MCF 10A (cell line): Measurements from ENCODE around the gene VIT. TPM values are rescaled to one million over a fixed set of nuclear protein-coding genes. Genes with fewer than 3 reads are reported as not detected.

Source experiments
- BruUV-seq: library from RNA; stranded (reverse); fragments of 400-500 nt; replicated peaks from 2 replicates; lab custom pipeline; 2021; lab: Mats Ljungman, UMichigan
- CTCF ChIA-PET: fragments of 300-600 bp; sonication (Branson Sonifier 250); formaldehyde crosslinking; extraction: SDS; loops from one replicate; lab custom pipeline; 2021; ENCODE audit warnings: antibody characterized with exemption, inconsistent platforms; lab: Yijun Ruan, JAX
- POLR2A ChIA-PET: fragments of 300-600, 350-650 bp; sonication (Branson Sonifier 250); formaldehyde crosslinking; extraction: SDS; loops from one replicate; lab custom pipeline; 2020; ENCODE audit warnings: antibody characterized with exemption, inconsistent platforms; lab: Yijun Ruan, JAX
- DNase-seq: peaks from one replicate; pipeline ENCODE4 v3.0.0-alpha.2; 2018; ENCODE audit not compliant: unreplicated experiment
- H3K27ac Mint-ChIP-seq: one replicate; pipeline ENCODE4 v1.8.0; 2022; ENCODE audit warnings: mild to moderate bottlenecking, low read depth, mixed read lengths; ENCODE audit not compliant: unreplicated experiment
- H3K27me3 Mint-ChIP-seq: one replicate; pipeline ENCODE4 v1.8.0; 2022; ENCODE audit warnings: mixed read lengths; ENCODE audit not compliant: insufficient read depth, unreplicated experiment
- H3K36me3 Mint-ChIP-seq: one replicate; pipeline ENCODE4 v1.8.0; 2022; ENCODE audit warnings: mild to moderate bottlenecking, moderate library complexity, mixed read lengths; ENCODE audit not compliant: insufficient read depth, unreplicated experiment
- H3K4me1 Mint-ChIP-seq: one replicate; pipeline ENCODE4 v1.8.0; 2022; ENCODE audit warnings: mixed read lengths; ENCODE audit not compliant: insufficient read depth, unreplicated experiment
- H3K4me3 Mint-ChIP-seq: one replicate; pipeline ENCODE4 v1.8.0; 2022; ENCODE audit warnings: mild to moderate bottlenecking, moderate library complexity, mixed read lengths; ENCODE audit not compliant: unreplicated experiment
- H3K9me3 Mint-ChIP-seq: one replicate; pipeline ENCODE4 v1.8.0; 2022; ENCODE audit warnings: mixed read lengths; ENCODE audit not compliant: unreplicated experiment
- intact Hi-C: fragments of 100-400 bp; cut with micrococcal nuclease; formaldehyde crosslinking; loops from 2 replicates; pipeline ENCODE4 v1.14.1; 2022
- total RNA-seq: library from RNA; stranded (reverse); gene quantifications from 2 replicates; pipeline ENCODE4 v1.2.3, GENCODE V29; 2022
- TF ChIP-seq, protein P1 (sequence below): fragments of 200-600 bp; IDR thresholded peaks from one replicate; pipeline ENCODE4 v1.8.0; 2022; ENCODE audit warnings: antibody characterized with exemption, mild to moderate bottlenecking; ENCODE audit not compliant: unreplicated experiment

The VIT gene
- total RNA-seq, 1 experiment from 2014 or later = not detected

- ChIA-PET POLR2A (no interaction called here), CTCF (interaction anchor here (0.5 to 3.0 kb wide), 5 partner anchors 22 to 361 kb away, joined by 3 to 18 read pairs (median 3); no protein-coding TSS in a partner anchor)
- Mint-ChIP-seq H3K4me3 (no peak overlapping the region), H3K4me1 (no peaks in the 10 kb centered on the region), H3K9me3 (no peaks in the 10 kb centered on the region), H3K27me3 (peaks cover 10% of the 10 kb centered on the region), H3K36me3 (no peaks in the 10 kb centered on the region), H3K27ac (no peak overlapping the region)
- no peak for DNase-seq
- intact Hi-C loops = no loop called here
- no TSS peak for BruUV-seq
- TF ChIP-seq, protein P1, sequence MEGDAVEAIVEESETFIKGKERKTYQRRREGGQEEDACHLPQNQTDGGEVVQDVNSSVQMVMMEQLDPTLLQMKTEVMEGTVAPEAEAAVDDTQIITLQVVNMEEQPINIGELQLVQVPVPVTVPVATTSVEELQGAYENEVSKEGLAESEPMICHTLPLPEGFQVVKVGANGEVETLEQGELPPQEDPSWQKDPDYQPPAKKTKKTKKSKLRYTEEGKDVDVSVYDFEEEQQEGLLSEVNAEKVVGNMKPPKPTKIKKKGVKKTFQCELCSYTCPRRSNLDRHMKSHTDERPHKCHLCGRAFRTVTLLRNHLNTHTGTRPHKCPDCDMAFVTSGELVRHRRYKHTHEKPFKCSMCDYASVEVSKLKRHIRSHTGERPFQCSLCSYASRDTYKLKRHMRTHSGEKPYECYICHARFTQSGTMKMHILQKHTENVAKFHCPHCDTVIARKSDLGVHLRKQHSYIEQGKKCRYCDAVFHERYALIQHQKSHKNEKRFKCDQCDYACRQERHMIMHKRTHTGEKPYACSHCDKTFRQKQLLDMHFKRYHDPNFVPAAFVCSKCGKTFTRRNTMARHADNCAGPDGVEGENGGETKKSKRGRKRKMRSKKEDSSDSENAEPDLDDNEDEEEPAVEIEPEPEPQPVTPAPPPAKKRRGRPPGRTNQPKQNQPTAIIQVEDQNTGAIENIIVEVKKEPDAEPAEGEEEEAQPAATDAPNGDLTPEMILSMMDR = no peak
These were observed 110.8 kb downstream of the VIT start for GRCh38 chr2:36807223-36807886.

- ChIA-PET POLR2A (no interaction called here), CTCF (no interaction called here)
- Mint-ChIP-seq H3K9me3 (no peaks in the 10 kb centered on the region), H3K27me3 (peaks cover 10% of the 10 kb centered on the region), H3K27ac (no peak overlapping the region), H3K4me1 (no peaks in the 10 kb centered on the region), H3K36me3 (no peaks in the 10 kb centered on the region), H3K4me3 (no peak overlapping the region)
- intact Hi-C loops = no loop called here
- BruUV-seq = no TSS peak
- DNase-seq = no peak
- TF ChIP-seq, protein P1 = no peak
These were observed 112.0 kb downstream of the VIT start for GRCh38 chr2:36808386-36809068.

GRCh38 chr2:36809069-36809445, 112.5 kb downstream of the VIT start:
- POLR2A ChIA-PET = no interaction called here
- no peak for DNase-seq
- no peak overlapping the region for H3K4me3 Mint-ChIP-seq
- no peaks in the 10 kb centered on the region for H3K36me3 Mint-ChIP-seq
- no peaks in the 10 kb centered on the region for H3K9me3 Mint-ChIP-seq
- BruUV-seq = no TSS peak
- intact Hi-C loops = no loop called here
- H3K27me3 Mint-ChIP-seq = peaks cover 10% of the 10 kb centered on the region
- CTCF ChIA-PET = no interaction called here
- no peaks in the 10 kb centered on the region for H3K4me1 Mint-ChIP-seq
- H3K27ac Mint-ChIP-seq = no peak overlapping the region
- TF ChIP-seq, protein P1 = no peak

- H3K27me3 Mint-ChIP-seq = peaks cover 10% of the 10 kb centered on the region
- H3K4me3 Mint-ChIP-seq = no peak overlapping the region
- ChIA-PET POLR2A (no interaction called here), CTCF (interaction anchor here (0.6 to 2.2 kb wide), 2 partner anchors 25 to 241 kb away, joined by 4 to 11 read pairs; no protein-coding TSS in a partner anchor)
- H3K9me3 Mint-ChIP-seq = no peaks in the 10 kb centered on the region
- intact Hi-C loops = loop anchor here (10.0 kb wide), 1 partner anchor 104 kb away; no protein-coding TSS in a partner anchor
- TF ChIP-seq, protein P1 = no peak
- no peaks in the 10 kb centered on the region for H3K4me1 Mint-ChIP-seq
- H3K27ac Mint-ChIP-seq = no peak overlapping the region
- no peak for DNase-seq
- H3K36me3 Mint-ChIP-seq = no peaks in the 10 kb centered on the region
- no TSS peak for BruUV-seq
These were observed 114.6 kb downstream of the VIT start for GRCh38 chr2:36811071-36811470.
